Spleen (tissue), 11 donors: ENCODE measurements around the gene PAX2. TPM values are rescaled to one million over a fixed set of nuclear protein-coding genes. Genes with fewer than 3 reads are reported as not detected.

ENCODE experiments used
- DNase-seq: peaks from one replicate; pipeline ENCODE4 v3.0.0-alpha.2; 2020
- H3K27ac ChIP-seq, 8 donors: fragments of 200-600 bp; sonication (generic) in 7 of 8; 1 replicate in 4 of 8; 2 replicates in 4 of 8; pipeline versions ENCODE4 v1.5.0 to v1.8.0; 2016 to 2021; ENCODE audit warnings: inconsistent platforms in 4 of 8, mild to moderate bottlenecking in 4 of 8, moderate library complexity in 1 of 8
- H3K27me3 ChIP-seq, 7 donors: fragments of 200-600 bp; sonication (generic) in 6 of 7; replicated peaks in 1 of 7; 1 replicate in 4 of 7; 2 replicates in 3 of 7; pipeline versions ENCODE4 v1.5.0 to v1.8.0; 2016 to 2021; ENCODE audit warnings: inconsistent platforms in 3 of 7, mild to moderate bottlenecking in 1 of 7
- H3K36me3 ChIP-seq, 6 donors: fragments of 200-600 bp; sonication (generic) in 5 of 6; 1 replicate in 4 of 6; 2 replicates in 2 of 6; pipeline versions ENCODE4 v1.5.0 to v1.8.0; 2016 to 2021; ENCODE audit warnings: inconsistent platforms in 2 of 6
- H3K4me1 ChIP-seq, 6 donors: fragments of 200-600 bp; sonication (generic) in 5 of 6; 1 replicate in 3 of 6; 2 replicates in 3 of 6; pipeline versions ENCODE4 v1.5.0 to v1.8.0; 2016 to 2021; ENCODE audit warnings: inconsistent platforms in 3 of 6
- H3K4me3 ChIP-seq, 8 donors: fragments of 200-600 bp; sonication (generic) in 7 of 8; 1 replicate in 4 of 8; 2 replicates in 4 of 8; pipeline versions ENCODE4 v1.5.0 to v1.8.0; 2016 to 2021; ENCODE audit warnings: inconsistent platforms in 4 of 8, mild to moderate bottlenecking in 4 of 8, moderate library complexity in 2 of 8
- H3K9me3 ChIP-seq, 8 donors: fragments of 200-600 bp; sonication (generic) in 7 of 8; 1 replicate in 4 of 8; 2 replicates in 4 of 8; pipeline versions ENCODE4 v1.5.0 to v1.8.0; 2016 to 2021; ENCODE audit warnings: inconsistent platforms in 4 of 8
- POLR2A ChIP-seq, 3 donors: fragments of 450-650 bp; IDR thresholded peaks; one replicate each; pipeline ENCODE4 v1.5.1; 2017; ENCODE audit warnings: antibody characterized with exemption in 3 of 3, mild to moderate bottlenecking in 1 of 3
- POLR2AphosphoS5 ChIP-seq, 3 donors: sonication (generic); formaldehyde crosslinking; IDR thresholded peaks; one replicate each; pipeline ENCODE4 v1.5.1; 2017; ENCODE audit warnings: antibody characterized with exemption in 3 of 3
- WGBS, 5 donors: extraction: QIAGEN DNeasy Blood & Tissue Kit in 3 of 5; methylation state at CpG; one replicate each; pipeline versions ENCODE4 v1.1.5 to v1.1.7; 2013 to 2018; 5-methylcytosine and 5-hydroxymethylcytosine counted together
- intact Hi-C: fragments of 100-400 bp; cut with DNase I; formaldehyde crosslinking; loops from one replicate; pipeline ENCODE4 v1.15.0; 2023; ENCODE audit warnings: low total_unique reads
- polyA plus RNA-seq, 3 donors: library from polyadenylated mRNA; stranded (reverse); fragments of 200-250 nt; gene quantifications; one replicate each; pipeline ENCODE4 v1.2.1, GENCODE V29; 2013
- total RNA-seq, 7 donors: library from RNA; depleted of rRNA in 3 of 7; stranded (reverse); fragments of >200 nt in 3 of 7; fragmentation: NEBNext Ultra II Directional in 4 of 7; extraction: Animal tissue kit (Norgen Biotek cat#: 25700) in 4 of 7; gene quantifications; one replicate each; pipeline versions ENCODE4 v1.1.0 to v1.2.1, GENCODE V29; 2016 to 2021
- TF ChIP-seq, protein P1 (sequence below), 11 experiments: fragments of 200-600 bp in 7 of 11; fragments of 450-650 bp in 4 of 11; sonication (generic) in 4 of 11; IDR thresholded peaks in 8 of 11; conservative IDR thresholded peaks in 3 of 11; 1 replicate in 7 of 11; 2 replicates in 4 of 11; pipeline versions ENCODE4 v1.4.0 to v1.8.0; 2016 to 2021; ENCODE audit warnings: antibody characterized with exemption in 11 of 11, inconsistent platforms in 4 of 11, mild to moderate bottlenecking in 1 of 11
- donor health status: healthy with polysubstance abuse.
- donor health status: DM: no; HTN: no; CAD: no; lungs with moderate emphysema.
- donor health status: DM: no; HTN: no; CAD: no.
- donor health status: Bipolar disorder and iron deficiency.
- donor health status: healthy.
- donor health status: DM: no; HTN: no; CAD: no.
- donor health status: DM: yes; HTN: yes; CAD: no.

The PAX2 gene
- total and polyA plus RNA-seq, 10 donors: not detected

DNA sequence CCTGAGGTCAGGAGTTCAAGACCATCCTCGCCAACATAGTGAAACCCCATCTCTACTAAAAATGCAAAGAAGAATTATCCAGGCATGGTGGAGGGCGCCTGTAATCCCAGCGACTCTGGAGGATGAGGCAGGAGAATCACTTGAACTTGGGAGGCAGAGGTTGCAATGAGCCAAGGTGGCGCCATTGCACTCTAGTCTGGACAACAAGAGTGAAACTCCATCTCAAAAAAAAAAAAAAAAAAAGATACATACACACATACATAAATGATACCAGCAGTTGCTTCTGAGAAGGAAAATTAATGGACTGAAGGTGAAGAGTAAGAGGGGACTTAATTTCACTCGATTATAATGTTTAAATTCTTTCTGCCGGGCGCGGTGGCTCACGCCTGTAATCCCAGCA lies 40.2 kb upstream of the PAX2 start:
- no peaks in the 10 kb centered on the region for H3K9me3 ChIP-seq
- H3K36me3 ChIP-seq: no peaks in the 10 kb centered on the region
- peaks cover 0 to 6% (median 2%) of the 10 kb centered on the region in 6 donors for H3K4me1 ChIP-seq
- WGBS, 5 donors: 73 to 87% (median 84%) methylated on average over 9 of the region's 9 CpGs
- DNase-seq: no peak
- H3K27ac ChIP-seq: no peak overlapping the region
- intact Hi-C loops: no loop called here
- H3K4me3 ChIP-seq: no peak overlapping the region
- peaks cover 0 to 75% (median 32%) of the 10 kb centered on the region in 7 donors for H3K27me3 ChIP-seq
- TF ChIP-seq POLR2A (IDR thresholded peaks at IDR 0.05) (no peak), POLR2AphosphoS5 (IDR thresholded peaks at IDR 0.05) (no peak)
- TF ChIP-seq, protein P1, sequence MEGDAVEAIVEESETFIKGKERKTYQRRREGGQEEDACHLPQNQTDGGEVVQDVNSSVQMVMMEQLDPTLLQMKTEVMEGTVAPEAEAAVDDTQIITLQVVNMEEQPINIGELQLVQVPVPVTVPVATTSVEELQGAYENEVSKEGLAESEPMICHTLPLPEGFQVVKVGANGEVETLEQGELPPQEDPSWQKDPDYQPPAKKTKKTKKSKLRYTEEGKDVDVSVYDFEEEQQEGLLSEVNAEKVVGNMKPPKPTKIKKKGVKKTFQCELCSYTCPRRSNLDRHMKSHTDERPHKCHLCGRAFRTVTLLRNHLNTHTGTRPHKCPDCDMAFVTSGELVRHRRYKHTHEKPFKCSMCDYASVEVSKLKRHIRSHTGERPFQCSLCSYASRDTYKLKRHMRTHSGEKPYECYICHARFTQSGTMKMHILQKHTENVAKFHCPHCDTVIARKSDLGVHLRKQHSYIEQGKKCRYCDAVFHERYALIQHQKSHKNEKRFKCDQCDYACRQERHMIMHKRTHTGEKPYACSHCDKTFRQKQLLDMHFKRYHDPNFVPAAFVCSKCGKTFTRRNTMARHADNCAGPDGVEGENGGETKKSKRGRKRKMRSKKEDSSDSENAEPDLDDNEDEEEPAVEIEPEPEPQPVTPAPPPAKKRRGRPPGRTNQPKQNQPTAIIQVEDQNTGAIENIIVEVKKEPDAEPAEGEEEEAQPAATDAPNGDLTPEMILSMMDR (IDR thresholded peaks at IDR 0.05 in 8 of 11, conservative IDR thresholded peaks at IDR 0.05 in 3 of 11): no peak

DNA sequence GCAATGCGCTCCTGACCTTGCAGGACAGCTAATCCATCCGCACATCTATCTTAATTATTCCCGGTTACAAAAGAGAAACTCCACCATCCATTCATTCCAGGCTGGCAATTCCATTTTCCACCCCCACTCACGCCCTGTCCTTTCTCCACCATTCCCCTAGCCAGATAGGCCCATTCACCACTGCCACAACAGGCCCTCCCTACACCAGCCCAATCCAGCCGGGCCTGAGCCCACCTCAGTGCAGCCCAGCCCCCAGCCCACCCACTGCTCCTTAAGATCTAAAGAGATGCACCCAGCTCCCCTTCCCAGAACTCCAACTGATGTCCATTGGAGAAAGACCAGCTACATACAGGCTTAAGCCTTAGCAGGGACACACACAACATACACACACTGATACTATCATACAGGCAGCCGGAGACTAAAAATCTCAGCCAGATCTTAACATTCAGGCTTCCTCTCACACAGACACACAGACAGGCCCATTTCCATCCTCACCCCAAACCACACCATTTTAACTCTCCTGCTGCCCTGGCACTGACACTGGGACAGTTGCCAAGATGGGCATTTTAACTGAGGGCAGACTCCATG lies 38.0 kb upstream of the PAX2 start:
- no peaks in the 10 kb centered on the region for H3K36me3 ChIP-seq
- 72 to 84% (median 76%) methylated on average over 6 of the region's 6 CpGs for WGBS, 5 donors
- H3K27ac ChIP-seq: no peak overlapping the region
- peaks cover 0 to 84% (median 50%) of the 10 kb centered on the region in 7 donors for H3K27me3 ChIP-seq
- H3K4me1 ChIP-seq: peaks cover 0 to 9% (median 3%) of the 10 kb centered on the region in 6 donors
- no peaks in the 10 kb centered on the region for H3K9me3 ChIP-seq
- DNase-seq: peak; percentile 29
- no peak overlapping the region for H3K4me3 ChIP-seq
- intact Hi-C loops: no loop called here
- TF ChIP-seq POLR2A (IDR thresholded peaks at IDR 0.05) (no peak), POLR2AphosphoS5 (IDR thresholded peaks at IDR 0.05) (no peak)
- TF ChIP-seq, protein P1 (IDR thresholded peaks at IDR 0.05 in 8 of 11, conservative IDR thresholded peaks at IDR 0.05 in 3 of 11): no peak

GRCh38 chr10:100709146-100710082 lies 36.0 kb upstream of the PAX2 start:
- peaks cover 0 to 18% (median 7%) of the 10 kb centered on the region in 6 donors for H3K4me1 ChIP-seq
- intact Hi-C loops: no loop called here
- DNase-seq: peak; percentile 51
- peak overlapping the region in 1 of 8 donors; percentile 11 for H3K4me3 ChIP-seq
- no peak overlapping the region for H3K27ac ChIP-seq
- H3K9me3 ChIP-seq: no peaks in the 10 kb centered on the region
- TF ChIP-seq POLR2AphosphoS5 (IDR thresholded peaks at IDR 0.05): no peak
- TF ChIP-seq, protein P1 (IDR thresholded peaks at IDR 0.05 in 8 of 11, conservative IDR thresholded peaks at IDR 0.05 in 3 of 11): no peak
- TF ChIP-seq POLR2A (IDR thresholded peaks at IDR 0.05): no peak
- no peaks in the 10 kb centered on the region for H3K36me3 ChIP-seq
- 8 to 18% (median 11%) methylated on average over 17 to 26 of the region's 26 CpGs for WGBS, 5 donors
- H3K27me3 ChIP-seq: peaks cover 2 to 100% (median 67%) of the 10 kb centered on the region in 7 donors
